Liver (tissue), 3 donors: Measurements from ENCODE around the gene PRR36.

Experiments used
- ATF3 ChIP-seq: IDR thresholded peaks from 2 replicates; pipeline ENCODE4 v1.6.1; 2016; ENCODE audit warnings: antibody characterized with exemption
- EGR1 ChIP-seq, 2 donors: IDR thresholded peaks; 2 replicates each; pipeline ENCODE4 v1.6.1; 2016 to 2018; ENCODE audit warnings: antibody characterized with exemption in 2 of 2, low read depth in 2 of 2
- FOXA1 ChIP-seq: IDR thresholded peaks from 2 replicates; pipeline ENCODE4 v1.6.1; 2016; ENCODE audit warnings: antibody characterized with exemption
- GABPA ChIP-seq, 2 donors: IDR thresholded peaks in 1 of 2; conservative IDR thresholded peaks in 1 of 2; 2 replicates each; pipeline ENCODE4 v1.6.1; 2016; ENCODE audit warnings: antibody characterized with exemption in 2 of 2, mild to moderate bottlenecking in 1 of 2, moderate library complexity in 1 of 2
- JUND ChIP-seq, 2 donors: IDR thresholded peaks; 2 replicates each; pipeline ENCODE4 v1.6.1; 2016; ENCODE audit warnings: antibody characterized with exemption in 2 of 2
- RAD21 ChIP-seq, 2 donors: IDR thresholded peaks; 2 replicates each; pipeline ENCODE4 v1.6.1; 2016; ENCODE audit warnings: antibody characterized with exemption in 2 of 2, mild to moderate bottlenecking in 2 of 2
- REST ChIP-seq: IDR thresholded peaks from 2 replicates; pipeline ENCODE4 v1.6.1; 2016; ENCODE audit warnings: antibody characterized with exemption, mild to moderate bottlenecking
- RXRA ChIP-seq, 2 donors: IDR thresholded peaks; 2 replicates each; pipeline ENCODE4 v1.6.1; 2017 to 2018; ENCODE audit warnings: antibody characterized with exemption in 2 of 2, mild to moderate bottlenecking in 1 of 2
- SP1 ChIP-seq: IDR thresholded peaks from 2 replicates; pipeline ENCODE4 v1.6.1; 2018; ENCODE audit warnings: antibody characterized with exemption, mild to moderate bottlenecking
- TAF1 ChIP-seq: conservative IDR thresholded peaks from 2 replicates; pipeline ENCODE4 v1.6.1; 2016; ENCODE audit warnings: antibody characterized with exemption, mild to moderate bottlenecking
- YY1 ChIP-seq: IDR thresholded peaks from 2 replicates; pipeline ENCODE4 v1.6.1; 2016; ENCODE audit warnings: antibody characterized with exemption, mild to moderate bottlenecking
- ZBTB33 ChIP-seq: IDR thresholded peaks from 2 replicates; pipeline ENCODE4 v1.6.1; 2016; ENCODE audit warnings: antibody characterized with exemption
- TF ChIP-seq, protein P1 (sequence below): fragments of 150-350 bp; IDR thresholded peaks from 2 replicates; pipeline ENCODE4 v1.5.1; 2017; ENCODE audit warnings: improper control_type of control experiment, low read depth, low read length; ENCODE audit not compliant: missing input control
- TF ChIP-seq, protein P2 (sequence below): IDR thresholded peaks from 2 replicates; pipeline ENCODE4 v1.6.1; 2016; ENCODE audit warnings: antibody characterized with exemption
- donor health status: healthy.
- donor health status: healthy.

DNA sequence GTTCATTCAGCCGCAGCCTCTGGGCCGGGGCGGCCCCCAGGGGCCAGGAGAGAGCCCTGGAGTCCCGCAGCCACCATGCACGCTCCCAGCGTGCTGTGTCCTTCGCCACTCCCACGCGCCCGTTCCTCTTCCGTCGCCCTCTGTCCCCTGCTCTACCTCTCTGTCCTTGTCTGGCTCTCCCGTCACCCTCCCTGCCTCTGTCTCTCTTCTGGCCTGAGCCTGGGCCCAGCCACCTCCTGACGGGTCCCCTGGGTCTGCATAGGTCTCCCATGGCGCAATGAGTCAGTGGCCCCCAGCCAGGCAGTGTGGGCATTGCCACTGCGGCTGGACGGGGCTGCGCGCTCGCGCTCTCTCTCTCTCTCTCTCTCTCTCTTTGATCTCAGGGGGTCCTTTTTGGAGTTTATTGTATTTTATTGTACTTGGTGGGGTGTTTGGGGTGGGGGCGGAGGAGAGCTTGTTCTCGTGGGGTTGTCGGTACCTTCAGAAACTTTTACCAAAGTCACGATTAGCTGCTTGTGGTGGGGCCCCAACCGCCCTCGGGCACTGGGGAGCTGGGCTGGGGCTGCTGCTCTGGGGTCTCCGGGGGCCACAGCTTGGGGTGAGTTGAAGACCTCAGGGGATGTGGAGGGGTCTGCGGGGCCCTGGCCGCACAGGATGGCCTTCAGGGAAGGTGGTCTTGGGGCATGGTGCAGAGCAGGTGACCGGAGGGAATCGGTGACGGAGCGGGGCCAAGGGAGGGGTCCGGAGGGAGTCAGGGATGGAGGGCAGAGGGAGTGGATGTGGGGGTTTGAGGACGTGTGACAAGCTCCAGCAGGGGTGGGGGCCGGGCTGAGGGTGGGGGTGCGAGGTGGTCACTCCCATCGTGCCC, 38.7 kb upstream of the PRR36 start:
- TF ChIP-seq, protein P1, sequence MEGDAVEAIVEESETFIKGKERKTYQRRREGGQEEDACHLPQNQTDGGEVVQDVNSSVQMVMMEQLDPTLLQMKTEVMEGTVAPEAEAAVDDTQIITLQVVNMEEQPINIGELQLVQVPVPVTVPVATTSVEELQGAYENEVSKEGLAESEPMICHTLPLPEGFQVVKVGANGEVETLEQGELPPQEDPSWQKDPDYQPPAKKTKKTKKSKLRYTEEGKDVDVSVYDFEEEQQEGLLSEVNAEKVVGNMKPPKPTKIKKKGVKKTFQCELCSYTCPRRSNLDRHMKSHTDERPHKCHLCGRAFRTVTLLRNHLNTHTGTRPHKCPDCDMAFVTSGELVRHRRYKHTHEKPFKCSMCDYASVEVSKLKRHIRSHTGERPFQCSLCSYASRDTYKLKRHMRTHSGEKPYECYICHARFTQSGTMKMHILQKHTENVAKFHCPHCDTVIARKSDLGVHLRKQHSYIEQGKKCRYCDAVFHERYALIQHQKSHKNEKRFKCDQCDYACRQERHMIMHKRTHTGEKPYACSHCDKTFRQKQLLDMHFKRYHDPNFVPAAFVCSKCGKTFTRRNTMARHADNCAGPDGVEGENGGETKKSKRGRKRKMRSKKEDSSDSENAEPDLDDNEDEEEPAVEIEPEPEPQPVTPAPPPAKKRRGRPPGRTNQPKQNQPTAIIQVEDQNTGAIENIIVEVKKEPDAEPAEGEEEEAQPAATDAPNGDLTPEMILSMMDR: no peak
- TF ChIP-seq REST (no peak), GABPA (IDR thresholded peaks at IDR 0.05 in 1 of 2, conservative IDR thresholded peaks at IDR 0.05 in 1 of 2) (no peak), ZBTB33 (no peak), TAF1 (no peak), RXRA (IDR thresholded peaks at IDR 0.05) (no peak), YY1 (no peak), SP1 (no peak), RAD21 (IDR thresholded peaks at IDR 0.05) (no peak), FOXA1 (no peak), EGR1 (IDR thresholded peaks at IDR 0.05; ENCODE audit: low read depth in 2 of 2) (no peak), JUND (IDR thresholded peaks at IDR 0.05) (no peak), ATF3 (no peak)
- TF ChIP-seq, protein P2, sequence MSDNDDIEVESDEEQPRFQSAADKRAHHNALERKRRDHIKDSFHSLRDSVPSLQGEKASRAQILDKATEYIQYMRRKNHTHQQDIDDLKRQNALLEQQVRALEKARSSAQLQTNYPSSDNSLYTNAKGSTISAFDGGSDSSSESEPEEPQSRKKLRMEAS: no peak
